Right lobe of liver (tissue), 4 donors: Measurements from ENCODE around the gene TMIE.

ENCODE experiments used
- CTCF ChIP-seq, 4 donors: fragments of 200-600 bp in 3 of 4; fragments of 450-650 bp in 1 of 4; IDR thresholded peaks; one replicate each; pipeline versions ENCODE4 v1.5.1 to v1.8.0; 2016 to 2022; ENCODE audit warnings: antibody characterized with exemption in 4 of 4, mild to moderate bottlenecking in 2 of 4
- POLR2A ChIP-seq: fragments of 450-650 bp; IDR thresholded peaks from one replicate; pipeline ENCODE4 v1.6.1; 2017; ENCODE audit warnings: antibody characterized with exemption, mild to moderate bottlenecking
- donor health status: DM: no; HTN: no; CAD: no.
- donor health status: DM: no; HTN: no; CAD: no.
- donor health status: DM: no; HTN: yes; CAD: no.

DNA sequence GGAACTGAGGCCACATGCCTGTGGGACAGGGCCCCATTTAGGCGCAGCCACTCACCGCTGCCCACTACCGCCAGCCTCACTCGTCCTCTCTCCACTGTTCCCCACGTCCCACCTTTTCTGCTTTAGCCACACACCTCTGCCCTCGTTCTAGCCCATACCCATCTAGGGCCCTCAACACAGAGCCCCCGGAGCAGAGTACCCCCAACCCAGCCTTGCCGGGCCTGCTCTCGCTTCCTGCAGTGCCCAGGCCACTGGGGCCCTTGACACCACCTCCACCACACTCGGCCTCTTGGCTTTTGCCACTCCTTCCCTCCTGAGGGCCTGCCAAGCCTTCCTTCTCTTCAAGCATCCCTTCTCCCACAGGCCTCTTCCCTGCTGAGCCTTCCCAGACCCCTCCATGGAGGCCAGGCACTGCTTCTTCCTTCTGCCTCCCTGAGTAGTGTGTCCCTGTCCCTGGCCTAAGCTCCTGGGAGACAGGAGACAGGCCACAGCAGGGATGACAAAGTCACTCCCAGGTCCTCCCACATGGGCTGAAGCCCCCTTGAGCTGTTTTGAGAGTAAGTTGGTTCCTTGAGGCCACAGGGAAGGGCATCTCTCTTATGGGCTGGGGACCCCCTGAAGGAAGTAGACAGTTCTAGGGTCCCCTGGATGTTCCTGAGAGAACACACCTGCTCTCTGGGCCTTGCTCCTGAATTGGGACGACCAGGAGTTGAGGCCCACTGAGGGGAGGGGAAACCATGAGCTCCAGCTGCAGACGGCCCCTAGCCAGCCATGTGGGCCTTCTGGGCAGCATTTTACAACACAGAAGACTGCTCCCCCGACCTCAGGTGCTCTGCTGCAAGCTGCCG lies 12.1 kb downstream of the TMIE start:
- no peak for TF ChIP-seq CTCF (IDR thresholded peaks at IDR 0.05)
- no peak for TF ChIP-seq POLR2A
